ENCODE results near the gene PBX2.
"Not testable (repeated sequence)": the region's sequence is repeated elsewhere in the genome, so short reads cannot be mapped to it uniquely, and the experiment has no call there.

- not testable (repeated sequence) for TF ChIP-seq YY1 (IDR thresholded peaks at IDR 0.05; ENCODE audit: insufficient read depth, insufficient read length); SUZ12 (IDR thresholded peaks at IDR 0.05; ENCODE audit: extremely low read depth, insufficient read depth, insufficient read length)
Observed at GRCh38 chr6:32185681-32186131, 4.3 kb downstream of the PBX2 start.
